Tibial artery (tissue), 4 donors: Measurements from ENCODE around the gene PHTF2.

ENCODE experiments used
- DNase-seq, 2 donors: peaks; one replicate each; pipeline ENCODE4 v3.0.0-alpha.2; 2019
- H3K27ac ChIP-seq, 2 donors: fragments of 200-600 bp; sonication (generic) in 1 of 2; 1 replicate in 1 of 2; 2 replicates in 1 of 2; pipeline ENCODE4 v1.5.1; 2018 to 2019; ENCODE audit warnings: mild to moderate bottlenecking in 1 of 2
- H3K27me3 ChIP-seq, 2 donors: fragments of 200-600 bp; sonication (generic) in 1 of 2; one replicate each; pipeline versions ENCODE4 v1.5.1 to v1.6.0; 2016 to 2019
- H3K36me3 ChIP-seq, 3 donors: fragments of 200-600 bp; sonication (generic) in 2 of 3; one replicate each; pipeline ENCODE4 v1.5.1; 2016 to 2019; ENCODE audit warnings: mild to moderate bottlenecking in 2 of 3
- H3K4me1 ChIP-seq, 4 donors: fragments of 200-600 bp; sonication (generic) in 2 of 4; 1 replicate in 3 of 4; 2 replicates in 1 of 4; pipeline ENCODE4 v1.5.1; 2016 to 2019
- H3K4me3 ChIP-seq, 2 donors: fragments of 200-600 bp; sonication (generic) in 1 of 2; 1 replicate in 1 of 2; 2 replicates in 1 of 2; pipeline ENCODE4 v1.5.1; 2018 to 2019; ENCODE audit warnings: mild to moderate bottlenecking in 2 of 2
- H3K9me3 ChIP-seq, 3 donors: fragments of 200-600 bp; sonication (generic) in 1 of 3; one replicate each; pipeline ENCODE4 v1.5.1; 2016 to 2019
- intact Hi-C: fragments of 100-400 bp; cut with DNase I; formaldehyde crosslinking; loops from one replicate; pipeline ENCODE4 v1.15.0; 2023; ENCODE audit warnings: low total_unique reads
- TF ChIP-seq, protein P1 (sequence below), 2 experiments: fragments of 200-600 bp in 1 of 2; fragments of 450-650 bp in 1 of 2; IDR thresholded peaks; one replicate each; pipeline ENCODE4 v1.5.1; 2017 to 2019; ENCODE audit warnings: antibody characterized with exemption in 2 of 2, mild to moderate bottlenecking in 1 of 2, moderate library complexity in 1 of 2

PHTF2 gene

DNA sequence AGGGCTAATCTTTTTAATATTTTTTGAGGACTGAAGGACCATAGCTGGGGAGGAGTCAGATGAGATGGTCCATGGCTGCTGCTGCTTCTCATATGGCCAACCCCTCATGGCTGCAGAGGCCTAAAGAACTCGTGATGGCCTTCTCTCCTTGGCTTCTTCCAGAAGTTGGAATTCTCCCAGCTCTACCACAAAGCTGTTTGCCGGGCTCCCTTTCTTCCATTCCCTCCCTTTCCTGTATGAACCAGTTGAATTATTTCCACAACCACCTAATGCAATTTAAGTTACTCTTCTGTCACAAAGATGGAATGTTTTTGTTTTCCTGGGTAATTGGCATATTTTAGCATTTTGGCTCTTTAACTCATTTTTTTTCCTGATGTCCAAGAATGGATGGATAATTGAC lies 80.7 kb downstream of the PHTF2 start:
- no peak for DNase-seq
- H3K4me1 ChIP-seq, result peaks cover 0 to 5% (median 0%) of the 10 kb centered on the region in 4 donors
- intact Hi-C loops, result no loop called here
- no peaks in the 10 kb centered on the region for H3K27me3 ChIP-seq
- no peak overlapping the region for H3K4me3 ChIP-seq
- H3K27ac ChIP-seq, result no peak overlapping the region
- no peaks in the 10 kb centered on the region for H3K36me3 ChIP-seq
- TF ChIP-seq, protein P1, sequence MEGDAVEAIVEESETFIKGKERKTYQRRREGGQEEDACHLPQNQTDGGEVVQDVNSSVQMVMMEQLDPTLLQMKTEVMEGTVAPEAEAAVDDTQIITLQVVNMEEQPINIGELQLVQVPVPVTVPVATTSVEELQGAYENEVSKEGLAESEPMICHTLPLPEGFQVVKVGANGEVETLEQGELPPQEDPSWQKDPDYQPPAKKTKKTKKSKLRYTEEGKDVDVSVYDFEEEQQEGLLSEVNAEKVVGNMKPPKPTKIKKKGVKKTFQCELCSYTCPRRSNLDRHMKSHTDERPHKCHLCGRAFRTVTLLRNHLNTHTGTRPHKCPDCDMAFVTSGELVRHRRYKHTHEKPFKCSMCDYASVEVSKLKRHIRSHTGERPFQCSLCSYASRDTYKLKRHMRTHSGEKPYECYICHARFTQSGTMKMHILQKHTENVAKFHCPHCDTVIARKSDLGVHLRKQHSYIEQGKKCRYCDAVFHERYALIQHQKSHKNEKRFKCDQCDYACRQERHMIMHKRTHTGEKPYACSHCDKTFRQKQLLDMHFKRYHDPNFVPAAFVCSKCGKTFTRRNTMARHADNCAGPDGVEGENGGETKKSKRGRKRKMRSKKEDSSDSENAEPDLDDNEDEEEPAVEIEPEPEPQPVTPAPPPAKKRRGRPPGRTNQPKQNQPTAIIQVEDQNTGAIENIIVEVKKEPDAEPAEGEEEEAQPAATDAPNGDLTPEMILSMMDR (IDR thresholded peaks at IDR 0.05), result no peak
- H3K9me3 ChIP-seq, result no peaks in the 10 kb centered on the region

DNA sequence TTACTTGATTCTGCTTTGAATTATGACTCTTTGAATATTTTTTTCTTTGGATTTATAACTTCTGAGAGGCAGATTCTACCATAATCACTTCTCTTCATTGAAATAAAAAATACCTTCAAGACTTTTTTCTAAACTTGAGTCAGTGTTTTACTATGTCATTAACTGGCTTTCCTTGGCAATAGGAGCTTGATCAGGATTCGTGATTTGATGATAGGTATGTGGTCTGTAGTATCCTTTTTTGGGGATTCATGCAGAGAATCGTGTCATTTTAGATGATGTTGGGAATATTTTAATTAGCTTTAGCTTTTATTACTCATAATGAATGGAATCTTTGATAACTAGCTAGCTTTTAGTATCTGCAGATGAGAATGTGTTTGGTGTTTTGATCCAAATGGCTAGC lies 83.3 kb downstream of the PHTF2 start:
- peaks cover 0 to 5% (median 0%) of the 10 kb centered on the region in 4 donors for H3K4me1 ChIP-seq
- H3K9me3 ChIP-seq, result no peaks in the 10 kb centered on the region
- H3K4me3 ChIP-seq, result no peak overlapping the region
- no peaks in the 10 kb centered on the region for H3K27me3 ChIP-seq
- DNase-seq, result no peak
- H3K36me3 ChIP-seq, result no peaks in the 10 kb centered on the region
- no peak overlapping the region for H3K27ac ChIP-seq
- TF ChIP-seq, protein P1 (IDR thresholded peaks at IDR 0.05), result no peak
- intact Hi-C loops, result no loop called here

DNA sequence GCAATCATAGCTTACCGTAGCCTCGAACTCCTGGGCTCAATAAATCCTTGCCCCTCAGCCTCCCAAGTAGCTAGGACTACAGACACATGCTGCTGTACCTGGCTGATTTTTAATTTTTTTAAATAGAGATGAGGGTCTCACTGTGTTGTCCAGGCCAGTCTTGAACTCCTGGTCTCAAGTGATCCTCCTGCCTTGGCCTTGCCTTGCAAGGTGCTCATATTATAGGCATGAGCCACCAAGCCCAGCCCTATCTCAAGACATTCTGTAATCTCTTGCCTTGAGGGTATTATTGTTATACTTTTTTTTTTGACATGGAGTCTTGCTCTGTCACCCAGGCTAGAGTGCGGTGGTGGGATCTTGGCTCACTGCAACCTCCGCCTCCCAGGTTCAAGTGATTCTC lies 86.6 kb downstream of the PHTF2 start:
- intact Hi-C loops, result no loop called here
- Histone ChIP-seq H3K27me3 (no peaks in the 10 kb centered on the region), H3K9me3 (no peaks in the 10 kb centered on the region), H3K4me3 (no peak overlapping the region), H3K27ac (no peak overlapping the region), H3K4me1 (peaks cover 0 to 17% (median 0%) of the 10 kb centered on the region in 4 donors), H3K36me3 (no peaks in the 10 kb centered on the region)
- TF ChIP-seq, protein P1 (IDR thresholded peaks at IDR 0.05), result no peak
- DNase-seq, result no peak

DNA sequence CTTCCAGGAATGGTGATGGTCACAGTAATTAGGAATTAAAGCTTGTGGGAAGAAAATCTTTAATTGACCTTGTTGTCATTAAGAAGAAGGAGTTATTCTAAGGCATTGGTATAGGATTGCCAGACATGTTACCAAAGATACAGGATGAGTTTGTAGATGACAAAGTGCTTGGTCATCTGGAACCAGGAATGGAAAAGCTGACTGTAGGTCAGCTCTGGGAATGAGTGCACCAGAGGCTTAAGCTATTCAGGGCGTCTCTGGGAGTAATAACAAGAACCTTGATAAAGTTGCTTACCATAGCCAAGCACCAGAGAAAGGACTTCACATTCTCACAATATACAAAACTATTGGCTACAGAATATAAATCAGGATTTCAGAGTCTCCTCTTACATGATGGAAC lies 89.0 kb downstream of the PHTF2 start:
- H3K27ac ChIP-seq, result peak overlapping the region in 1 of 2 donors; percentile 15
- H3K4me3 ChIP-seq, result no peak overlapping the region
- peaks cover 0 to 17% (median 0%) of the 10 kb centered on the region in 4 donors for H3K4me1 ChIP-seq
- TF ChIP-seq, protein P1 (IDR thresholded peaks at IDR 0.05), result no peak
- no peaks in the 10 kb centered on the region for H3K9me3 ChIP-seq
- no peak for DNase-seq
- intact Hi-C loops, result no loop called here
- H3K36me3 ChIP-seq, result no peaks in the 10 kb centered on the region
- no peaks in the 10 kb centered on the region for H3K27me3 ChIP-seq

DNA sequence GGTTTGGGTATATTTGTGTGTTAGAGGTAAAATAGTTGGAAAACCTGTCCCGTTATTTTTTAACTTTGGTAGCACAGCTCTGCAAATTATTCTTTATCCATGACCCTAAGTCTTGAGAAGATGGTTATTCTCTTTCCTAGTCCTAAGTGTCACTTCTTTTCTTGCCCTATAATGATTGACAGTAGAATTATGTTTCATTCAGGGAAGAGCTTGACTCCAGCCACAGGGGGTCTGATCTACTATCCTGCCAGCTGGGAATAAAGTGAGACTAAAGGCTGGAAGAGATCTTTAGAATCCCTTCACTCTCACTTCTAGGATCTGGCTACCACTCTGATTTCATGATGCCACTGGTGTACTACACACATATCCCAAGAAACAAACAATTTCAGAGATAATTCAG lies 90.4 kb downstream of the PHTF2 start:
- intact Hi-C loops, result no loop called here
- Histone ChIP-seq H3K27me3 (no peaks in the 10 kb centered on the region), H3K9me3 (no peaks in the 10 kb centered on the region), H3K4me3 (no peak overlapping the region), H3K36me3 (no peaks in the 10 kb centered on the region), H3K27ac (no peak overlapping the region), H3K4me1 (peaks cover 0 to 17% (median 0%) of the 10 kb centered on the region in 4 donors)
- no peak for DNase-seq
- TF ChIP-seq, protein P1 (IDR thresholded peaks at IDR 0.05), result no peak

DNA sequence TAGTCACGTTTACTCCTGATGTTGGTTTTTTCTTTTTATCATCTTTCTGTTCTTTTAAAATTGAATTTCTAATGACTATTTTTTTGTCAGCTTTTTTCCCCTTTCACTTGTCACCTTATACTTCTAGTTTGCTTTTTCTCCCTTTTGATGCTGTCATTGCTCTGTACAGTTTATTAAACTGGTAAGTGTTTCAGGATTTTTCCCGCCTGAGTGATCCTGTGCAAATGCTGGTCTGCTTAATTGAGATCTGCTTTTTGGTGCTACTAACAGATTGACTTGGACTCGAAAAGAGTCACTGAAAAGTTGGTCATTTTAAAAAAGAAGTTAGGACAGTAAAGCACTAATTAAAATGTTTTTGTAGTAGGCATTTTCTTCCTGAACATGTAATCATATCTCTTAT lies 95.2 kb downstream of the PHTF2 start:
- no peaks in the 10 kb centered on the region for H3K4me1 ChIP-seq
- no peak overlapping the region for H3K27ac ChIP-seq
- H3K9me3 ChIP-seq, result no peaks in the 10 kb centered on the region
- intact Hi-C loops, result no loop called here
- no peaks in the 10 kb centered on the region for H3K27me3 ChIP-seq
- TF ChIP-seq, protein P1 (IDR thresholded peaks at IDR 0.05), result no peak
- H3K4me3 ChIP-seq, result no peak overlapping the region
- no peaks in the 10 kb centered on the region for H3K36me3 ChIP-seq
- no peak for DNase-seq
